ENCODE data around the gene VPS13D. TPM values are rescaled to one million over a fixed set of nuclear protein-coding genes. Genes with fewer than 3 reads are reported as not detected.

VPS13D gene
- total RNA-seq, 1 experiment from 2014 or later, result 6.8 TPM

- no peak for DNase-seq (ENCODE audit: low spot score)
Measured at GRCh38 chr1:12424793-12425192, 195.0 kb downstream of the VPS13D start.

- DNase-seq (ENCODE audit: low spot score), result no peak
Measured at GRCh38 chr1:12426030-12426429, 196.2 kb downstream of the VPS13D start.

DNA sequence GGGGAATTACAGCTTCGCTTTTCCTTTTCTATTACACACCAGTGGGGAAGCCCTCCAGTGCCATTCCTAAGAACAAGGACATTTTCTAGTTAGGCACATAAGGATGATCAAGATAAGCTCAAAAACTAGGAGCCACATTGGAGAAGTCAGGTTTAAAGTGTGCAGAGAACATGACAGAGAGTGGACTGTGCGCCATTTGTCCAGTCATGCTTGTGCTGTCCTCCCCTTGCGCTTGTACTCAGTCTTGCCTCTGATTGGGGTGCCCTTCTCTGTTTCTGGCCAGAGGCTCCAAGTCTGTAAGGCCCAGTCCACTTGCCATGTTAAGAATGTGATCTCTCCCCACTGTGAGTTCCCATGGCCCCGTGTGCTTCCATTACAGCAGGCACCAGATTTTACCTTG is 198.5 kb downstream of the VPS13D start:
- no peak for DNase-seq (ENCODE audit: low spot score)

DNA sequence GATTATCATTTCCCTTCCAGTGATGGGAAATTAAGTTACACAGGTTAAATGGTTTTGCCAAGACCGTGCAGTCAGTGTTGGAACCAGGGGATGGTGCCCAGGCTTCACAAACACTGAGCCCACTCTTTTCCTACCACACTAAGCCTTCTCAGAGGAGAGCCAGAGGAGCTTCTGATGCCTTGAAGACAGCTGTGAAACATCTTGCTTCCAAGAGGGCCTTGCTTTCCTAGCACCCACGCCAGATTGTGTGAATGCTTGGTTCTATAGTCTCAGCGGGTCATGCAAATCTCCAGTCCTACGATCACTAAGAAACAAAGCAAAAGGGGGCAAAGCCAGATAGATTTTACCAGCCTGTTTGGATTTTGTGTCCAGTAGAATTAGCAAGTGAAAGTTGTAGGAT is 200.7 kb downstream of the VPS13D start:
- DNase-seq (ENCODE audit: low spot score), result no peak

DNA sequence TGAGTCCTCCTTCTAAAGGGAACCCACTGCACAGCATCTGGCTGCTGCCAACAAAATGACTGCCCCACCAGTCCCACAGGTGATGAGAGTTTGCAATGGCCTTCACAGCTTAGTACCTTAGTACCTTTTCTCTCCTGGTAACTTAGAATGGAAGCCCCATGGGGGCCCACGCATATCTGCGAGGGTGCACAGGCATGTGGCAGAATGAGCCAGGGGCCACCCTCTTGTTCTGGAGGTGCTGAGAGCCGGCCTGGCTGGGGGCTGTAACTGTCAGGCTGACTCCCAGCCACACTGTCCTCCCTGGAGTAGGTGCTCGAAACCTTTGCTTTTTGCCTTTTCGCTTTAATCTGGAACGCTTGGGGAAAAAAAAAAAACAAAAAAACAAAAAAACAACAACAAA is 203.1 kb downstream of the VPS13D start:
- DNase-seq (ENCODE audit: low spot score), result no peak

- peak; percentile 13 for DNase-seq (ENCODE audit: low spot score)
Measured at GRCh38 chr1:12433323-12434053, 203.7 kb downstream of the VPS13D start.

GRCh38 chr1:12434174-12434573 is 204.3 kb downstream of the VPS13D start:
- peak; percentile 74 for DNase-seq (ENCODE audit: low spot score)

- no peak for DNase-seq (ENCODE audit: low spot score)
Measured at GRCh38 chr1:12434686-12435085, 204.9 kb downstream of the VPS13D start.

DNA sequence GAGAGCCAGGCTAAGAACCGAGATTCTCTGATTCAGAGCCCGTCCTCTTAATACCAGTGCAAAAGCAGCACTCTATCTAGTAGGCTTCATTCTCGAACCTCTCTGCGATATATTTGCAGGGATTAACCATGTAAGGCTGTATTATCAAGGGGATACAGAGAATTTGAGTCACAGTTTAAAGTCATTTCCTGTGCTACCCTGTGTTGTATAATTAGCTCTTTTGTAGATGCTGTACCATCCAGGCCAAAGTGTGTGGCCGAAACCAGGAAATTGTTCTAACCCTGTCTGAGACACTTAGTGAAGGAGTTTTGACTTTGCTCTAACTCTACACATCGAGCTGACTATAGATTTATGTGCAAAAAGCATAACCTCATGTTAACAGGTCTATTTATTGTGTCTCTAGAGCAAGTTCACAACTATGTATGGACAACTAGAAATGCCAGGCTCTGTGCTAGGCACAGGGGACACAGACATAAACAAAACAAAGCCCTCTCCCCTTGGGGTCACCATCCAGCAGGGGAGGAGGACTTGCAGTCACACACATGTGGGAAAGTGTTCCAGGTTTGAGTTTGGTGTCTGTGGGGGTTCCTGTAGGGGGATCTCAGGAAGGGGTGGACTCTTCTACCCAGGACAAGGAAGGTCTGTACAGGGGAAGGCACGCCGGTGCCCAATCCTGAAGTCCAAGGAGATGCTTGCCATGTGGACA is 206.0 kb downstream of the VPS13D start:
- peak; percentile 25 for DNase-seq (ENCODE audit: low spot score)

GRCh38 chr1:12436345-12436658 is 206.5 kb downstream of the VPS13D start:
- no peak for DNase-seq (ENCODE audit: low spot score)

GRCh38 chr1:12436817-12437599 is 207.2 kb downstream of the VPS13D start:
- DNase-seq (ENCODE audit: low spot score), result peak; percentile 18

- no peak for DNase-seq (ENCODE audit: low spot score)
Measured at GRCh38 chr1:12437629-12438028, 207.8 kb downstream of the VPS13D start.

DNA sequence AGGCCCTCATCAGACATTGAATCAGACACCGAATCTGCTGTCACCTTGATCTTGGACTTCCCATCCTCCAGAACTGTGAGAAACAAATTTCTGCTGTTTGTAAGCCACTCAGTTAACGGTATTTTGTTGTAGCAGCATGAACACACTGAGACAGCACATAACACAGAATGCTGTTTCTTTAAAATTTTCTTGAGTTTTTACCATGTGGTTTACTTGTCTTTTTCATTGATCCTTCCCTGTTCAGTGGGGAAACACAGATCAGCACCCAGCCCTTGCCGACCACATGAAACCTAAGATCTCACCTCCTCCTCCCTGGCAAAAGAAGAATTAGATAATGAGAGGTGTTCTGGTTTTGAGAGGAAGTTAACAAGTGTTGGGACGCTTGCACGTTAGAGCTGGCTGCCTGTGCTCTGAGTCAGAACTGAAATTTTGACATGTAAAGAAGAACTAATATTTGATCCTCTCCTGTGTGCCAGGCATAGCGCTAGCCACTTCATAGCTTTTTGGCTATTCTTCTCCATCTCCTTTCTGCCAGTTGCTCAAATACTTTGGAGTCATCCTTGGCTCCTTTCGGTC is 208.6 kb downstream of the VPS13D start:
- DNase-seq (ENCODE audit: low spot score), result no peak

- no peak for DNase-seq (ENCODE audit: low spot score)
Measured at GRCh38 chr1:12439073-12439472, 209.2 kb downstream of the VPS13D start.

DNA sequence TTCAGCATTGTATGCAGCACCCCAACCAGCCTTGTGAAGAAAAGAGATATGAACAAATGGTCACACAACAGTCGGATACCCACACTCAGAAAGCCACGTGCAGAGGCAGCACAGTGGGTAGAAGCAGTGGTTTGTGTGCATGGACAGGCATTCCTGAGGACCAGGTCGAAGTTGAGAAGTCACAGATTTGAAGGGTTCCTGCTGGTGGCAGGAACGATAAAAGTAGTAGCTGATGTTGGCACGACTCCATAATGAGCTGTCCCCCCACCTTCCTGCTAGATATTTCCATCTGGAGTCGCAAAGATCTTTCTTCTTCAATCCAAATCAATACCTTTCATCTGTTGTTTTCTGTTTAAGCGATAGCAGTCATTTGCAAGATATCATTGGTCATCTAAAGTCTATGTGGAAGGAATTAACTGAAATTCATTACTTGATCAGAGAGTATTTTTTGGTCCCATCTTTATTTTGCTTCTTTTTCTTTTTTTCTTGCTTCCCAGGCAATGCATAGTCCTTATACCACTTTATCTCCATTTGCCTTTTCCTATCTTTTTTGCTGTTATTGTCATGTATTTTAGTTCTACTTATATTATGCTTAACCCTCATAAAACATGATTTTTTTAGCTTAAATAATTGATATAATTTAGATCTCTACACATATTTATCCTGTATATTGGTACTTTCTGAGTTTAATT is 211.7 kb downstream of the VPS13D start:
- DNase-seq (ENCODE audit: low spot score), result no peak

- no peak for DNase-seq (ENCODE audit: low spot score)
Measured at GRCh38 chr1:12442217-12442616, 212.4 kb downstream of the VPS13D start.

GRCh38 chr1:12443151-12443550 is 213.3 kb downstream of the VPS13D start:
- no peak for DNase-seq (ENCODE audit: low spot score)

DNA sequence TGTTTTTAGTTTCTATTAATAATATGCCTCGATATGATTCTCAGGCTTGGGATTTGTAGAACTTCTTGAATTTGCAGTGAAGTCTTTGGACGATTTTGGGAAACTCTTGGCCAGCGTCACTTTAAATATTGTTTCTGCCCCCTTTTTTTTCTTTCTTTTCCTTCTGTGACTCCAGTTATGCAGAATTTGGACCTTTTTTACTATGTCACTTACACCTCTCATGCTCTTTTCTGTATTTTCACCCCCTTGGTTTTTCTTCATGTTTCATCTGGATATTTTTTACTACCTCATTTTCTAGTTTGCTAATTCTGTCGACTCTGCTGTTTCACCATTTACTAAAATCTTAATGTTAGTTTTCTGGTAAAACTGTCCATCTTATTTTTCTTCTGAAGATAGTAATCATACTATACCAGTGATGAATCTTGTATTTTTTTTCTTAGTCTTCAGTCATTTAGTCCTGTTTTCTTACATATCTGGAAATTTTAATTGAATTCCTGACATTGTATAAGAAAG is 214.6 kb downstream of the VPS13D start:
- no peak for DNase-seq (ENCODE audit: low spot score)

- DNase-seq (ENCODE audit: low spot score), result no peak
Measured at GRCh38 chr1:12445257-12445656, 215.4 kb downstream of the VPS13D start.

GRCh38 chr1:12446593-12446992 is 216.8 kb downstream of the VPS13D start:
- no peak for DNase-seq (ENCODE audit: low spot score)

DNA sequence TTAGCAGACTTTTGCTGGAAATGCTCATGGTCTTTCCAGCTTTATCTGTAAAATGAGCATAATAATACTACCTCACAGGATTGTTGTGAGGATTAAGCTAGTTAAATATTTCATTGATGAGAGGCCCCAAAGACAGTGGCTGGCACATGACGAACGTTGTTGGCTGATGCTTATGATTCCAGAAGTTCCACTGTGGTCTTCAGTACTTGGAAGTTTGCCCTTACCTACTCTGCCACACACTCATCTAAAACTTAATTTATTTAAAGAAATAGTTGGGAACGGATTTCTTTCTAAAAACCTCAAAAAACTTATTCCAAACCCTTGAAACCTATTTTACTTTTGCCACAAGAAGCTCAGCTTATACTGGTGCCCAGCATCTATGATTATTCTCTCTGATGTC is 217.5 kb downstream of the VPS13D start:
- DNase-seq (ENCODE audit: low spot score), result no peak

Measured in A172 (cell line).